HG02571 (cell line): ENCODE data around the gene C1QC.

ENCODE experiments used
- ATAC-seq: cut with Tn5 transposase; IDR thresholded peaks from one replicate; pipeline ENCODE4 v1.9.1; 2021; ENCODE audit warnings: mild to moderate bottlenecking, moderate library complexity; ENCODE audit not compliant: unreplicated experiment

C1QC gene

DNA sequence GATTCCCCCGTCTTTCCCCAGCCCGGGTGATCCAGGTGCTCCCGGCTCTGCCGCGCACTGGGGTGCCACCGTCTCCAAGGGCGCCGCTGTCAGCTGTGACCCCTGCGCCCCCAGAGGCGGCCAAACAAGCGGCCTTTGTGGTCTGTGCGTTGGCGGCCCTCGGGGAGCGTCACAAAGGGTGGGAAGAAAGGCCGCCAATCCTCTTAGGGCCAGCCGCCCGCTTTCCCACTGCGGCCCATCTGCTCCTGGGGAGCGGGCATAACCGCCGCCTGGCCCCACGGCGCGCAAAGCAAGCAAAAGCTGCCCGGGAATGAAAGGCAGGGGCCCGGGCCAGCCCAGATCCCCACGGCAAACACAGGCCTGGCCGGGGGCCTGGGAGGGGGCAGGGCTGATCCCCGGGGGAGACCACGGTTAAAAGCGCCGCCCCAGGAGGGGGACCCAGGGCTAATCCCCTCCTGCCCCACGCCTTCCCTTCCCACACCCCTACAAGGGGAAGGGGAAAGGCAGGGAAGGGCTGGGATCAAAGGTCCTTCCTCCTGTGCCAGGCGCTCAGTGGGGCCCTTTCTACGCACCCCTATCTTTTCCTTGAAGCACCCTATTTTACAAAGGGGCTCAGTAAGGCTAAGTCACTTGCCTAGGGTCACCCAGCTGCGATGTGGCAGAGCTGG is 33.6 kb downstream of the C1QC start:
- no peak for ATAC-seq

DNA sequence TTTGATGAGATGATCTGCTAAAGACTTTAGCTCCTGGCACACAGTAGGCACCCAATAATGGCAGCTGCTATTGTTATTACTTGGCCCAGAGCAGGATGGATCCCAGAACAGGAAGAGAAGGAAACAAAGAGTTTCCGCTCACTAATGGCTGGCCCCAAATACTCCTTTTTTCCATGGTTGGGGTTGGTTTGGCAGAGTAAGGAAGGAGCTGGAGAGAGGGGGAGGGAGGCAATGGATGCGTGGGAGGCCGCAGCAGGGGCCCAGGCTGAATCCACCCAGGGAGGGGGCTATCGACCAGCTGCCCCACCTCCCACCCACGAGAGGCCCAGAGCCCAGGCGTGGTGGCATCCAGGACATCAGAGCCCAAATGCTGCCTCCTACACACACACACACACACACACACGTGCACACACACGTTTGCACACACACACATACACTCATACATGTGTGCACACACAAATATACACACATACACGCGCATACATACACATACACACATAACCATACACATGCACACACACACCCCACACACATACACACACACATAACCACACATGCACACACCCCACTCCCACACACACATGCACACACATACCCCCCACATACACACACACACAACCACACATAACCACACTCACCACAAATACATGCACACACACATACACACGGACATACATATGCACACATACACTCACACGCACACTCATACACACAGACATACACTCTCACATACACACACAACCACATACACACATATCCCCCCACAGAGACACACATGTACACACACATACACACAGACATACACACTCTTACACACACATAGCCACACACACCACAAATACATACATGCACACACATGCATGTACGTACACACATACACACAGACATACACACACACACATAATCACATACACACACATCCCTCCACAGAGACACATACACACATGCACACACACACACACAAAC is 34.8 kb downstream of the C1QC start:
- ATAC-seq: no peak

DNA sequence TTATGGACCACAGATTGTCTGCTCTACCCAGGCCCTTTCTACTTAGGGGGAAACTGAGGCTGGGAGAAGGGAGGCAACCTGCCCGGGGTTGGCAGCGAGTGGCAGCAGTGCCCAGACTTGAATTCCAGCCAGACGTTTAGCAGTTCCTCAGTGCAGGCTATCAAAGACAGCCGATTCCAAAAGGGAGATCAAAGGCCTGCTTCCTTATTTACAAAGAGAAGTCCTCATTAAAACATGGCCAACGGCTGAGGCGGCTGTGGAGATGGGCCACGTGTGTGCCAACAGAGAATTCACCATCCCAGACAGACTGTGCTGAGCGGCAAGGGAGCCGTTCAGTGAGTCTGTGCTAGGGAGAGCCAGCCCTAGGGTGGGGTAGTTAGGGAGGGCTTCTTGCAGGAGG is 37.3 kb downstream of the C1QC start:
- no peak for ATAC-seq

DNA sequence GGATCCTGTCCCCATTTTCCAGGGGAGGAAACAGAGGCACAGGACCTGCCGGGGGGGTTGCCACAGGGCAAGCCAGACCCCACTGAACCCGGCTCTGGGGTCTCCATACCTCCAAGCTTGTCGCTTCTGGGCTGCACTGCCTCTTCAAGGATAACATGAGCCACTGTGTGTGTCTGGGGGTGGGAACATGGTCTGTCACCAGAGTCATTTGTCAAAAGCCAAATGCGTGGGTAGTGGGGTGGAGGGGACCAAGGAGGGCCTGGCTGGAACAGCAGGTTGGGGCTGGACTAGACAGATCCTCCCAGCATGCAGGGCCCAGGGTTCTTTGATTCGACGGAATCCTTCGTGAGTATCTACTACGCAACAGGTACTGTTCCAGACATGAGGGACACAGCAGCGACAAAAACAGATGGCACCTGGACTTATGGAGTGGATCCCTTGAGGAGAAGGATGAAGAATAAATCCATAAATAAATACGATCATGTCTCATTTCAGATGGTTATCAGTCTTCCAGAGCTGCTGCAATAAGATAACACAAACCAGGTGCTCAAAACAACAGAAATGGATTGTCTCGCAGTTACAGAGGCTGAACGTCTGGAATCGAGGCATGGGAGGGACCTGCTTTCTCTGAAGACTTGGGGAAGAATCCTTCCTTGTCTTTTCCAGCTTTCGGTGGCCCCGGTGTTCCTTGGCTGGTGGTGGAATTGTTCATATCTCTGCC is 38.3 kb downstream of the C1QC start:
- no peak for ATAC-seq

DNA sequence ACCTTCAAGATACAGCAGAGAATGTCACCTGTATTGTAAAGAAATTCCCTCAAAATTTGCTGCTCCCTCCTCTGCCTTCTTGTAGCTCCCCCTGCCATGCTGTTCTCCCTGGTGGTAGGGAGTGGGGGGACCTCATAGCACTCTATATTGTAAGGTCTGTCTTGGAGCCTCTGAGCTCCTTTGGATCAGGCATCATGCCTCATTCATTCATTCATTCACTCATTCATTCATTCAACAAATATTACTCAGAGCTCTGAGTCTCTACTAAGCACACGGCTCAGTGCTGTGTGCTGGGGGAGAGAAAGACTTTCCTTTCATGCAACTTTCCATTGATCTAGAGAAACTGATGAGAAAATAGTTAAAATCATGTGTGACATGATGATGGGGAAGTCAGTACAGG is 40.1 kb downstream of the C1QC start:
- no peak for ATAC-seq

DNA sequence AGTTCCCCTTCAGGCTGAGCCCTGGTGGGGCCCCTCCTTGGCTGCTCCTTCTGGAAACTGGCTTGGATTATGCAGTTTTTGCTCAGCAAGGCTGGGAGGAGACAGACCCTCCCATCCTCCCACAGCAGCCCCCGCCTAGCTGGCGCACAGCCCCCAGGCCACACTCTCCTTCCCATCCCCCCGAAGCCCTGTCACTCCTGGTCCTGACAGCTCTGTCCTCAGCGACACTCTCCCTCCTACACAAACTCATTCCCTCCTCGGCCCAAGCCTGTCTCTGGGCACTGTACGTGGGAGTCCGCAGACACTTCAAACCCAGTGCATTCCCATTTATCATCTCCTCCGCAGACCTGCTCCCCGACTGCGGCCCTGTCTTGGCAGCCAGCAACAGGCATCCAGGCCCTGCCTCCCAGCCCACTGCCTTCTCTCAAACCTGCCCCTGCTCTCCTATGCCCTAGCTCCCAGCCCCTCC is 42.2 kb downstream of the C1QC start:
- ATAC-seq: no peak

DNA sequence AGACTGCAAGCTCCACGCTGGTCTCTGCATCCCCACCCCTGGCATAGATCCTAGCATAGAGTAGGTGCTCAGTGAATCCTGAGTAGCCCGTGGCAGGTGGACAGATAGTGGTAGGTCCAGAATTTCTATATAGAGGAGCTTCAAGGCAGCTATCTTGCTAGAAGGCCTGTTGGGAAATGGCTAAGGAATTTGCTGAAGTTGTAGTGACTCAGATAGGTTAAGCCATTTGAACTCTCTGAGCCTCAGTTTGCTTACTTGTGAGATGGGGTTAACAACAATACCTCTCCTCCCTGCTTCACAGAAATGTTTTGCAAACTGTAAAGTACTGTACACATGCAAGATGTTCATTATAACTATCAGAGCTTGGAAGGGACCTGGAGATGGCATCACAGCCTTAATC is 43.8 kb downstream of the C1QC start:
- ATAC-seq: no peak

DNA sequence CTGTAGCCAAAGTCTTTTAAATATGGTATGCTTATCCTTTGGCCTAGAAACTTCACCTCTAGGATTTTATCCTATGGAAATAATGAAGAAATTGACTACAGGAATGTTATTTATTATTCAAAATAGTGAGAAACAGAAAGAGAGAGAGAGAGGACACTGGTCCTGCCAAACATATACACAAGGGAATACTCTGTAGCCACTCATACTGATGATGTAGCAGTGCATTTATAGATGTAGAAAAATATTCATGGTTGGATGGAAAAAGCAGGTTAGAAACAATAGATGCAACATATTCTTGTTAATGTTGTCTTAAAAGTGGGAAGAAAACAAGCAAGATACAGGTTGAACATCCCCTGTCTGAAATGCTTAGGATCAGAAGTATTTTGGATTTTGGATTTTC is 45.0 kb downstream of the C1QC start:
- no peak for ATAC-seq

DNA sequence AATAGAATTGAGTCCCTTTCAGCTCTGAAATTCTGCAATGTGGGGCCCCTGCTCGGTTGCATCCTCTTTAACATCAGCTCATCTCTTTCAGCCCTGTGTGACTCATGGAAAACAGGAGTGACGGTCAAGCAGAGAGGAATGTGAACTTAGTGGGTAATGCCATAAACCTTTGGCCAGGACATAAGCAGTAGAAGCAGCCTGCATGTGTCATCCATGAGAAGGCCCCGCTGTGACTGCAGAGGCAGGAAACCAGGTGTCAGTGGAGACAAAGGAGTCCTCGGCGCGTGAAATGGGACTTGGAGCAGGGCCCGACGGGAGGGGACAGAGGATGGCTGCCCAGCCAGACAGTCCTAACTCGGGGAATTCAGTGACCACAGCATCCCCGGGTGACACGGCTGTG is 46.1 kb downstream of the C1QC start:
- ATAC-seq: no peak

DNA sequence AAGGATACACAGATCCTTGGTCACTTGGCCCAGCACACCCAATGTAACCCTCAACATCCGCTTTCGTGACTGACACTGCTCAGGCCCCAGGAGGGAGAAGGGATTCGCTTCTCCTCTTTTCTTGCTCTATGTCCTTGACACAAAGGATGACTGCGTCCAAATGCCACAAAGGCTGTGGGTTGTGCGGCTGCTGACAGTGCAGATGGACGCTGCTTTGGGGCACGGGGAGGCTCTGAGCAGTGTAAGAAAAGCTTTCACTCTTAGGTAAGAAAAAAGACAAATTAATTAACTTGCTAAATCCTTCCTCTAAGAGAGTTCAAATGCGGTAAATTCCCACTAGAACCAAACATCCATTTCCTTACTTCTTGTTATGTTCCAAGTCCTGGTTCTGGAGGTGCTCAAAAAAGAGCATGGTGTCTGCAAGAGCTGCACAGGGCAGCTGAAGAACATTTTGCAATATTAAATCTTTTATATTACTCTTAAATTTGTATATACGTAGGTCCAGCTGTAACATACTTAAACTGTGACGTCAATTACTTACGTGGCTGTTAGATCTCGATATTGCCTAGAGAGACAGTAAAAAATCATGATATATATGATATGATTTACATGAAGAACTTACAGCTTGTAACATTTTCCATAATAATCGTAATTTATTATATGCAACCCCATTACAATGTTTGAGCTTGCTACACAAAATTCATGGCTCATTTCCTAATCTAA is 47.8 kb downstream of the C1QC start:
- ATAC-seq: no peak

DNA sequence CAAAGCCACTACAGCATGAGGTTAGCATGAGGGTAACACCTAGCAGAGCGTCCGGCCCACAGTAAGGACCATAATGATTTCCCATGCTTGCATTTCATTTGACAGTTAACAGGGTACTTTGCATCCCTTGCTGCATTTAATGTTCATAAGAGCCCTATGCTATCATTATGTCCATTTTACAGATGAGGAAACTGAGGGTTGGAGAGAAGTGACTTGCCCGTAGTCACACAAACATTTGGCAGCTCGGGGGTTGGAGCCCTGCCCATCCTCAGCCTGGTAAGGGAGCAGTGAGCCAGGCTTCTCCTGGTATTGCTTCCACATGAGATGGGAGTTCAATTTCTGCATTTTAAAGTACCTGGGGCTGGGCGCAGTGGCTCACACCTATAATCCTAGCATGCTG is 50.7 kb downstream of the C1QC start:
- no peak for ATAC-seq

DNA sequence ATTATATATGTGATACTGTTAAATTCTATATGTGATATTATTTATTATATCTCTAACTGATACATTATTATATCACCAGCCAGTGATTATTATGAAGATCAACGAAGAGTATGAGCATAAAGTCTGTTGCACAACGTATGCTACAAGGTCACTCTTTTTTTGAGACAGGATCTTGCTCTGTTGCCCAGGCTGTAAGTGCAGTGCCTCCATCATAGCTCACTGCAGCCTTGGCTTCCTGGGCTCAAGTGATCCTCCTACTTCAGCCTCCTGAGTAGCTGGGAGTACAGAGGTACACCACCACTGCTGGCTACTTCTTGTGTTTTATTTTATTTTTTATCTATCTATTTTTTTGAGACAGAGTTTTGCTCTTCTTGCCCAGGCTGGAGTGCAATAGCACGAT is 53.2 kb downstream of the C1QC start:
- no peak for ATAC-seq
